Renal pelvis (tissue), 12 donors: ENCODE data around the gene DMP1. TPM values are rescaled to one million over a fixed set of nuclear protein-coding genes. Genes with fewer than 3 reads are reported as not detected.

Experiments
- DNase-seq: peaks from one replicate; pipeline ENCODE4 v3.0.0-alpha.2; 2013
- long read RNA-seq, 16 experiments: transcript quantifications; one replicate each; lab custom pipeline, GENCODE V29; 2026
- polyA plus RNA-seq, 3 donors: library from polyadenylated mRNA; unstranded; fragments of 120-200 nt; gene quantifications; one replicate each; pipeline ENCODE4 v1.2.1, GENCODE V29; 2013; ENCODE audit not compliant: insufficient read length in 3 of 3

DMP1 gene, protein sequence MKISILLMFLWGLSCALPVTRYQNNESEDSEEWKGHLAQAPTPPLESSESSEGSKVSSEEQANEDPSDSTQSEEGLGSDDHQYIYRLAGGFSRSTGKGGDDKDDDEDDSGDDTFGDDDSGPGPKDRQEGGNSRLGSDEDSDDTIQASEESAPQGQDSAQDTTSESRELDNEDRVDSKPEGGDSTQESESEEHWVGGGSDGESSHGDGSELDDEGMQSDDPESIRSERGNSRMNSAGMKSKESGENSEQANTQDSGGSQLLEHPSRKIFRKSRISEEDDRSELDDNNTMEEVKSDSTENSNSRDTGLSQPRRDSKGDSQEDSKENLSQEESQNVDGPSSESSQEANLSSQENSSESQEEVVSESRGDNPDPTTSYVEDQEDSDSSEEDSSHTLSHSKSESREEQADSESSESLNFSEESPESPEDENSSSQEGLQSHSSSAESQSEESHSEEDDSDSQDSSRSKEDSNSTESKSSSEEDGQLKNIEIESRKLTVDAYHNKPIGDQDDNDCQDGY
- under 1 TPM in 2 of 3 donors, not detected in 1; 0.06 to 0.07 TPM for polyA plus RNA-seq
- long read RNA-seq, donor 1 = 0 reads
- long read RNA-seq, donor 2 = 0 reads
- long read RNA-seq, donor 3 = 0 reads
- long read RNA-seq, donor 4 = 0 reads
- long read RNA-seq, donor 5 = 0 reads
- long read RNA-seq, donor 6 = 0 reads
- long read RNA-seq, donor 7 = 0 reads
- long read RNA-seq, donor 8 = 0 reads
- long read RNA-seq, donor 9 = 0 reads
- long read RNA-seq, donor 10 = 0 reads
- long read RNA-seq, donor 11 = 0 reads
- long read RNA-seq, donor 12 = 0 reads
- long read RNA-seq, donor 13 = 0 reads
- long read RNA-seq, donor 14 = 0 reads
- long read RNA-seq, donor 15 = 0 reads
- long read RNA-seq, donor 16 = 0 reads

DNA sequence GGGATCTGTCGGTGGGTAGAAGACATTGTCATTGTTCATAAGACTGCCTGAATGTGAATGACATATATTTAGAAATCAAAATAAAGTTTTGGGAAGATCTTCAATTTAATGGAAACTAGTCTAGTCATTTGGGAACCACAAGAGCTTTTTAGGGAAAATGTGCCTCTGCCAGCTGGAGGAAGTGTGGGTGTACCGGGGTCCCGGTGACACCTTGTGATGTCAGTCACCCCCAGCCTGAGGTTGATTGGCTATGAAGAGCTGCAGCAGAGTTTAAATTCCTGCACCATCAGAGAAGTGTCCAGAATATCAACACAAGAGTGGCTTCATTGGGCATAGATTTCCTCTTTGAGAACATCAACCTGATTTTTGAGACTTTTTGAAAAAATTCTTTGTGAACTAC lies at the start of gene DMP1:
TSS of gene DMP1 (plus strand) at position 301 of the 400 bp plus-strand sequence. CDS start 6,213 bp downstream, outside the sequence.
- DNase-seq = no peak

DNA sequence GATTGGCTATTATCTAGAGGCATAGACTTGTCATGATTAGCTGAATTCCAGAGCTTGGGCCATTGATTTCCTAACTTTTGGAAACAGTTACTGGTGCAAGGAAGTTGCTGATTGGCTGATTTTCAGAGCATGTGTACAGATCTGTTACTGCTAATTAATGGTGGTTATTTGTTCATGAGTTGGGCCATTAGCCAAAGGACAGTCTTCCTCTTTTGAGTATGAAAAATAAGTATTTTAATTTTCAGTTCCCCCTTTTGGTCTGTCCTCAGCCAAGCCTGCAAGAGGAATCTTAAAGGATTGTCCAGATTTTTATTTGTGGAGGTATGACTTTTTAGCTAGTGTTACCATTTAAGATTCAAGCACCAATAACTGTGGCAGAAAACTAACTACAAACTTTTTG lies 48.7 kb upstream of the DMP1 start:
- no peak for DNase-seq

DNA sequence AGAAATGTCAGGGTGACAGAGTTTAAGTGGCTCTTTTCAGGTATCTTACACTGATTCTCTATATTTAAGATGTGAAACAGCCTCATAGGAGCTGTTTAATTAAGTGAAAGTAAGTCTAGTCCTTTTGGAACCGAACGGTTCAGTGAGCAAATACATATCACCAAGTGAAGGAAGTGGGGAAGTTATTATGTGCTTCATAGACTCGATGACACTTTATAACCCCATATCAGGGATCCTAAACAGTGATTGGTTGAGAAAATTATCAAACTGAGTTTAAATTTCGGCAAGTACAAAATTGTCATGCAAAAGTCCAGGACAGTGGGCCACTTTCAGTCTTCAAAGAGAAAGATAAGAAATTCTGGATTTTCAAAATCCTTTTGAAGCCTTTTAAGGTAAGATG lies 41.9 kb upstream of the DMP1 start, which contains the start of gene DSPP:
TSS of gene DSPP (plus strand) at position 301 of the 400 bp plus-strand sequence. CDS start 2,380 bp downstream, outside the sequence.
- no peak for DNase-seq

DNA sequence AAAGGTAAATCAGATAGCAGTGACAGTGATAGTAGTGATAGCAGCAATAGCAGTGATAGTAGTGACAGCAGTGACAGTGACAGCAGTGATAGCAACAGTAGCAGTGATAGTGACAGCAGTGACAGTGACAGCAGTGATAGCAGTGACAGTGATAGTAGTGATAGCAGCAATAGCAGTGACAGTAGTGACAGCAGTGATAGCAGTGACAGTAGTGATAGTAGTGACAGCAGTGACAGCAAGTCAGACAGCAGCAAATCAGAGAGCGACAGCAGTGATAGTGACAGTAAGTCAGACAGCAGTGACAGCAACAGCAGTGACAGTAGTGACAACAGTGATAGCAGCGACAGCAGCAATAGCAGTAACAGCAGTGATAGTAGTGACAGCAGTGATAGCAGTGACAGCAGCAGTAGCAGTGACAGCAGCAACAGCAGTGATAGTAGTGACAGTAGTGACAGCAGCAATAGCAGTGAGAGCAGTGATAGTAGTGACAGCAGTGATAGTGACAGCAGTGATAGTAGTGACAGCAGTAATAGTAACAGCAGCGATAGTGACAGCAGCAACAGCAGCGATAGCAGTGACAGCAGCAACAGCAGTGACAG lies 35.7 kb upstream of the DMP1 start:
- no peak for DNase-seq

DNA sequence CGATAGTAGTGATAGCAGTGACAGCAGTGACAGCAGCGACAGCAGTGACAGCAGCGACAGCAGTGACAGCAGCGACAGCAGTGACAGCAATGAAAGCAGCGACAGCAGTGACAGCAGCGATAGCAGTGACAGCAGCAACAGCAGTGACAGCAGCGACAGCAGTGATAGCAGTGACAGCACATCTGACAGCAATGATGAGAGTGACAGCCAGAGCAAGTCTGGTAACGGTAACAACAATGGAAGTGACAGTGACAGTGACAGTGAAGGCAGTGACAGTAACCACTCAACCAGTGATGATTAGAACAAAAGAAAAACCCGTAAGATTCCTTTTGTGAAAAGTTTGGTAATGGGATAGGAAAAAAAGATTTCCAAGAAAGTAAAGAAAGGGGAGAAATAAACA lies 33.8 kb upstream of the DMP1 start:
- no peak for DNase-seq

DNA sequence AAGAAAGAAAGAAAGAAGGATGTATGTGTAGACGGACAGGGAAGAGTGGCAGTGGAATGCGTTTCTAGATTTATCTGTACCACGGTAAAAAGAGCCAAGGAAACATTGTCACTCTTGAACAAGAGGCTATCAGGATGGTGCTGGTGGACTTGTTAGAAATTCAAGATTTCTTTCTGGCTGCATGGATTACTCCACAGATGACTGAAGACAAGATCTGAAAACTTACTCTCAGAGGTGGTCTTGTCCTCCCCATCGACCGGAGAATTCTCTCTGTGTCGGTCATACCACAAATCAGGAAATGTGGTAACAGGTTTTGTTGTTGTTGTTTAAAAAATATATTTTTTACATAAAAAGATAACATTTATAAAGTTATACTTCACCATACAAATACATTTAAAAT lies 30.0 kb upstream of the DMP1 start:
- no peak for DNase-seq

DNA sequence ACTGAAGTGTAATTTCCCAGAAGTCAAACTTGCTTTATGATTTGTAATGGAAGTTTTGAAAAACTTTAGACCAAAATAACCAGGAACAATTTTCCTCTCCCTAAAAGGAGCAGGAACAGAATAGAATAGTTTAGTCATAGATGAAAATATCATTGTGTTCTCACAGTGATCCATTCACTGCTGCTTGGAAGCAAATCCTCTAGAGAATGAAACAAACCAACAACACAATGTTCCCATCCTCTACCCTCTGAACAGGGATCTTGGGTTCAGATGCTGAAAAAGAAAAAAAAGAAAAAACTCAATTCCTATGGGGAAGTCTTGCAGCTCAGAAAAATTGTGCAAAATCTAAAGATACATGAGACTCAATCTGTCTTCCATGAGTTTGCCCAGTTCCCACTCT lies 29.6 kb upstream of the DMP1 start:
- no peak for DNase-seq

DNA sequence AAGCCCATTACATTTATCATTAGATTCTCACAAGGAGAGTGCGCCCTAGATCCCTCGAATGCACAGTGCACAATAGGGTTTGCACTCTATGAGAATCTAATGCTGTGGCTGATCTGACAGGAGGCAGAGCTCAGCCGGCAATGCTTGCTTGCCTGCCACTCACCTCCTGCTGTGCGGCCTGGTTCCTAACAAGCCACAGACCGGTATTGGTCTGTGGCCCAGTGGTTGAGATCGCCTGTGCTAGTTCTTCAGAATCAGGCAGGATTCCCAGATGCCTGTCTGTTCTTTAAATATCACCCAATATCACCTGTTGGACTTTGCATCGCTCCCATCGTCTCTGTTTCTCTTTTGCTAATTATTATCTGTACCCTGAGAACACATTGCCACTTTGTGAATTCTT lies 27.8 kb upstream of the DMP1 start:
- DNase-seq = no peak

DNA sequence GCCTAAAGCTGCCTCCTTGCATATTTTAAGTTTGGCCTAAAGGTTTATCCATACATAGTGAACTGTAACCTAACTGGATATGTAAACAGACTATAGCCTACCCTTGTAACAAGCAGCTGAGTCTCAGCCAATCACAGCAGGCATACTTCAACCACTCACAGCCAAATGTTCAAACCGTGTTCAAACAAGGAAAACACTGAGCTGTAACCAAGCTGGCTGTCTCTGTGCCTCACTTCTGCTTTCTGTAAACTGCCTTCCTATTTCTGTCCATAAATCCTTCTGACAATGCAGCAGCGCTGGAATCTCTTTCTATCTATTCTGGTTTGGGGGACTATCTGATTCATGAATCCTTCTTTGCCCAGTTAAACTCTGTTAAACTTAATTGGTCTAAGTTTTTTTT lies 25.4 kb upstream of the DMP1 start:
- DNase-seq = no peak

DNA sequence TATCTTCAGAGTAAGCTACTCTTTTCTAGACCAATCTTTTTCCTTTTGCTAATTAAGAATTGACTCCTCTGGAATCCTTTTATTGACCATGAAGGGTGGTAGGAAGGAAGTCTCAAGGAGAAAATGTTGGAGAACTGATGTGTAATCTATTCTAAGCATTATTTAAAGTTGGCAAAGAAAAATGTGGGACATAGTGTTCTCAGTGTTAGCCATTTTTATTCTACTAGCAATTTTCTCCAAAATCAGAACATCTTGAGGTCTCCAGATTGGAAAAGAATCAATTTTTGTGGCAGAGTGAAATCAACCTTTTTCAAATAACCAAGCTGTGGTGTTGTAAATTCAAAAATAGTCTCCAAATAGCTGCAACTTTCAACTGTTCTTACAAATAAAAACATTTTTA lies 18.4 kb upstream of the DMP1 start:
- DNase-seq = no peak

DNA sequence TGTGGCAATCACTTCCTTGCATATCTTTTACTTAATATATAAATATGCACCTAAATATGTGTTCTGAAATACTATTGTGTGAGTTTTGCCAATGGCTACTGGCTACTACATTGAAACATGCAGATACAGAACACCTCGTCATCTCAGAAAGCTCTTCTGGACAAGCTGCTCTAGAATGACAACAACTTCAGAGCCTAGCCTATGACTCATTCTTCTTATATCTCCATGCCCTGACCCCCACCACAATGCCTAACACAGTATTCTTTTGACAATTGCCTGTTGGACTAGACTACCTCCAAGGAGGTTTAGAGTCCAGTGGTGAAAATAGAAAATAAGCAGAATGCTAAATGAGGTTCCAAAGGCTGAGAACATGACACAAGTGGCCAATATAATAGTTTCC lies 17.6 kb upstream of the DMP1 start:
- no peak for DNase-seq

DNA sequence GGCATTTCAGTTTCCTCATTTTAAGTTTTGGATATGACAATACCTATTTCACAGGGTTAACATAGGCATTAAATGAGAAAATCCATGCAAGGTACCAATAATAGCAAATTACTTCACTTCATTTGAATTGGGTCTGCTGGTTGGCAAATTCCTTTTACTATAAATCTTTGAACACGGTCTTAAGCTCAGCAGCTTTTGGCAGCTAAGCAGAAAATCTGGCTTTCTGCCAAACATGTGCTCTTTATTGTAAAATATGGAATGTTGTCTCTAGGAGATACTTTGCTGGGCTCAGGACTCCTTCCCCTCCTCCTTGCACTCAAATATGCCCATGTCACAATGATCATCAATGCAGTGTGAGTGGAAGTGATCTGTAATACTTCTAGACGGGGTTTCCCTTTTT lies 16.8 kb upstream of the DMP1 start:
- DNase-seq = peak; percentile 24

DNA sequence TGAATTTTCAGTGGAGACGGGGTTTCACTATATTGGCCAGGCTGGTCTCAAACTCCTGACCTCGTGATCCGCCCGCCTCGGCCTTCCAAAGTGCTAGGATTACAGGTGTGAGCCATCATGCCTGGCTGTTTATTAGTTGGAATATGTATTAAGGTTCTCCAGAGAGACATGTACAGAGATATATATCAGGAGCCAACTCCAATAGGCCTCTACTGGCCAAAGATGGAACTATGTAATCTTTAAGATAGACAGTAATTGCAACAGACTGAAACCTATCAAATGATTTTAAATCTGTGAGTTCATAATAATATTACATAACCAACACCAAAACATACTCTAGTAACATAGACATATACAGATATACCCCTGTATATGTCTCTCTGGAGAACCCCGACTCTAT lies 5.8 kb upstream of the DMP1 start:
- no peak for DNase-seq

DNA sequence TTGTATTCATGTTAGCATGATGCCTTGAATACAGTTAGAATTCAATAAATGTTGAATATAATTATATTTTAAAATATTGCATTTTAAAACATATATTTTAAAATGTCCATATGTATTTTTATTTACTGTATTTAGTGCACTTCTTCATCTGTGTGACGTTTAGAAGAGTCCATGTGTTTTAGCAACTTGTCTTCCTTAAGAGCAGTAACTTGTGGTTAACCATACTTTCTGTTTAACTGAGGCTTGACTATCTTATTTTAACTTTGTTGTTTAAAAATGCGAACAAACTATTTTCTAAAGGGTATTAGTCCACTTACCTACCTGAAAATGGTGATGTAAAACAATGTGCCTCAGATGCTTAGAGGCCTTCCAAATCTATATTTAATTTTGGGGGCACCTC lies 858 bp downstream of the DMP1 start:
- DNase-seq = no peak

DNA sequence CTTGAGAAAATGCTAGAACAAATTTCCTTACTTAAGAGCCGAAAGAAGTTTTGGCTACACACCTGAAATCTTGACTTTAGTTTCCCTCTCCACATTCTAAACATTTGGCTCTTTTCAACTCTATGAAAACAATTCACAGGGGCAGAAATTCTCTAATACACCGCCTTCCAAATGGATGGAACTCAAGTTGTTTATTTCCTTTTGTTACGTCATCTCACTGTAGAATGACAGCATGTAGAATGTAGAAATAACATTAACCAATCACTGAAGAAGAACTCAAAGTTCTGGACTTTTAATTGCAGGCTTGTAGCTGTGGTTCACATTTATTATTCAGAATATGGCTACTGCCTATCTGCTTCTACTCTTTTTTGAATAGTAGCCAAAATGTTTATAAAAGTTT lies 1.9 kb downstream of the DMP1 start:
- no peak for DNase-seq

DNA sequence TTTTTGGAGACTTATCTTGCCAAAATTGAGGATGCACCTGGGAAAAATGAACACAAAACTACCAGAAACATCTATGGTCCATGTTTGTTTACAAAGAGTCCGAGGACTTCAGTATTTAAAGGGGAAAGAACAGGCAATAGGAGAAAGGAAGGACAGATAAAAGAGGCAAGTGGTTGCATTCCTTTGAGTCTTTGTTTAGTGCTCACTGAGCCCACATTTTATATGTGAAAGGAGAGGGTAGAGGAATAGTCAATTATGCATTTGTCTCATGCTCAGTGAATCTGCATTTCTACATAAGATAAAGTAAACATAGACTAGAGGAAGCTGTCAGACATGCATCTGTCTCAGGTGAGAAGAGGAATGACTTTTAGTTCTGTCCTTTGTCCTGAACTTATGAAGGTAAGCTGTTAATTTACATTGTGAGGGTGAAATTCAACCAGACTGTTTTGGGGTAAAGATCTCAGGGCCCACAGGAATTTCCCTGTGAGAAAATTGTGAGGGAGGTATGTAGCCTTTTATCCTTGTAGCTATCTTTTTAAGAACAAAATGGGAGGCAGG lies 4.5 kb downstream of the DMP1 start:
- DNase-seq = no peak

DNA sequence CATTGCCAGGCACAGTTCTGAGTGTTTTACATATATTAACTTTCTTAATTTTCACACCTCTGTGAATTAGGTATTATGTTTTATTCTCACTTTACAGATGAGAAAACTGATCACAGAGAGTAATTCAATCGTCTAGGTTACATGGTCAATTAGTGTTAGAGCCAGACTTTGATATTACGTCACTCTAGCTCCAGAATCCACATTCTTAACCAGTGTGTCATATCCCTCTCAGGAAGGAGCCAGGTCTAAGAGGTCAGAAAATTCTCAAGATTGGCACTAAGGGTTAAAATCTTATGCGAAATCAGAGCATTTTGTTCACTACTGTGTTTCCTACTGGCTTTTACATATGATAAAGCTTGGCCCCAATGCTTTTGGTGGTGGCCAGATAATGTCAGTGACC lies 7.4 kb downstream of the DMP1 start:
- DNase-seq = no peak

DNA sequence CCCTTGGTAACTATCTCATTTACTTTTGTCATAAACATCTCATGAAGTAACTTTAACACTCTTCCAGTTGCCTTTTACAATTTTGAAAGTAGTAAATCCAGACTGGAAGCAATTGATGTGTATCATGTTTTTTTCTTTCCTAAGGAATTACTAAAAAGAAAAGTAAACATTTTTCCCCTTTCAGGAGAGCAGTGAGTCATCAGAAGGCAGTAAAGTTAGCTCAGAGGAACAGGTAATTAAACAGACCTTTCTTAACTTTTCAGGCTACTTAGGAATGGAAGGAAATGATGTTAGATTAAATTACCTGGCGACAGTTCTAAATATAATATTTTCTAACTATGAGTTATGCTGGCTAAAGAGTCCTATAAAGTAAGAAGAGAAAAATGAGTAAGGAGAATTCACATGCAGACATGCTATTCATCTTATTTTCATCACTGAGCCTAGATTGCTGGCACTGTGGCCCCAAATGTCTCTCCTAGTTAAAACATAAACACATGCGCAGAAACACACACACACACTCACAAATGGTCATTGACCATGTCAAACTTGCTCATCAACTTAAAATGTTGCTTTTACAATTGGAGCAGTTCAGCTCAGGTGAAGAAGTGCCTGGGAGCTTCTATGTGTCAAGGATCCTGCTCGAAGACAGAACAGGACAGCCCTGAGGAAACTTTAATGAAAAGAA lies 9.3 kb downstream of the DMP1 start:
- no peak for DNase-seq

DNA sequence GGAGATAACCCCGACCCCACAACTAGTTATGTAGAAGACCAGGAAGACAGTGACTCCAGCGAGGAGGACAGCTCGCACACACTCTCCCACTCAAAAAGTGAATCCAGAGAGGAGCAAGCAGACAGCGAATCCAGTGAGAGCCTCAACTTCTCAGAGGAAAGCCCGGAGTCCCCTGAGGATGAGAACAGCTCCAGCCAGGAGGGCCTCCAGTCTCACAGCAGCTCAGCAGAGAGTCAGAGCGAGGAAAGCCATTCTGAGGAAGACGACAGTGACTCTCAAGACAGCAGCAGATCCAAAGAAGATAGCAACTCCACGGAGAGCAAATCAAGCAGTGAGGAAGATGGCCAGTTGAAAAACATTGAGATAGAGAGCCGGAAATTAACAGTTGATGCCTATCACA lies 12.8 kb downstream of the DMP1 start:
- no peak for DNase-seq

DNA sequence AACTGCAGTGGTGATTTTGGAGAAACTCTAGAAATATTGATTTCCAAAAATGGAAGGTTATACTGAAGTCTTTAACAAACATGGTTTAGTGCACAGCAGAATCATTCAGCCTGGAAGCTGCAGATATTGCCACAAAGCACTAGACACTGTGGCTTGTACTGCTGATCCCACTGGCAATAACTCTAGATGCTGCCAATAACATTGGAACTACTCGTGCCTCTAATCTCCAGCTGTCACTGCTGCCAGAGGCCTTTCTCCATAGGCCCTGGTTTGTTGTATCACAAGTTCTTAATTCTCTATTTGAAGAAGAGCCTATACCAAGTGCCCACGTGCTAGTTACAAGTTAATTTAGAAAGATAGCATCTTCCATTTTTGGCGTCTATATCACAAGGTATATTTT lies 19.3 kb downstream of the DMP1 start:
- DNase-seq = no peak

DNA sequence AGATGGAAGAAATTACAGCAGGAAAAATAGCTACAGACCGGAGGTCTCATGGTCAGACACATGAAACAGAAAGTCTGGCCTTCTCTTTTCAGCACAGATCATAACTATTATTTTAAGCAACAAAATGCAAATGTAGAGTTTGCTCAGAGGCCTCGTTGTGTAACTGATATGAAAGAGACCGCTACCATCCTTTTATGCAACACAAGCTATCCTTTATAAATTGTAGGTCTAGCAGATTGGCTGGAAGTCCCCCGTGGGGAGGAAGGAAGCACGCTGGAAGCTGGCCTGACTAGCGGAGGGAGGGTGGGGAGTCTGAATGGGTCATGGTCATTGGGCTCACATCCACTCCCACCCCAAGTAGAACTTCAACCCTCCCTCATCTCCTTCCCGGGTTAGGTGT lies 27.7 kb downstream of the DMP1 start:
- DNase-seq = no peak
